HG03064 (cell line): ENCODE measurements around the gene TRIP4.
"Not testable (repeated sequence)": the region's sequence is repeated elsewhere in the genome, so short reads cannot be mapped to it uniquely, and the experiment has no call there.

Experiments
- ATAC-seq: cut with Tn5 transposase; IDR thresholded peaks from one replicate; pipeline ENCODE4 v1.9.1; 2021; ENCODE audit warnings: low read depth; ENCODE audit not compliant: unreplicated experiment

The TRIP4 gene

DNA sequence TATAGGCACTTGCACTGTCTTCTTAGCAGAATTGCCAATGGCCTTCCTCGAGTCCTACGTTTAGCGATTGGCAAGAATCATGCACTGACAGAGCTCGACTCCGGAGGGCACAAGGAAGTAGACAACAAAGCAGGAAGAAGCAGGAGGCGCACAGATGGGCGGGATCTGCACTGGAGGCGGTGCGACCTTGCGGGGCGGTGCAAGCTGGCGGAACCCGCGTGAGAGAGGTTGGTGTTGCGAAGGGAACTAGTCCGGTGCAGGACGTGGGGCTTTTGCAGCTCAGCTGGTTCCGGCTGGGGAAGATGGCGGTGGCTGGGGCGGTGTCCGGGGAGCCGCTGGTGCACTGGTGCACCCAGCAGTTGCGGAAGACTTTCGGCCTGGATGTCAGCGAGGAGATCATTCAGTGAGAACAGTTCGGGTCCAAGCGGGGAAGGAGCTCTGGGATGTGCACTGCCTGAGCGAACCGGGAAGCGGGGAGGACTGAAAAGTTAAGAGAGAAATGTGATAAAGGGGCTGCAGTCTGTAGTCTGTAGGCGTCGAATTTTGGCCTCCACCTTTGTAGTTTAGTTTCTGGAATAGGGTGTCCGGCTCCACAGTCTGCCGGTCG is at the start of gene TRIP4:
Gene TRIP4 (plus strand): TSS at position 275 of the 607 bp plus-strand sequence. CDS start 28 bp downstream, at position 303.
- ATAC-seq = peak; percentile 97

DNA sequence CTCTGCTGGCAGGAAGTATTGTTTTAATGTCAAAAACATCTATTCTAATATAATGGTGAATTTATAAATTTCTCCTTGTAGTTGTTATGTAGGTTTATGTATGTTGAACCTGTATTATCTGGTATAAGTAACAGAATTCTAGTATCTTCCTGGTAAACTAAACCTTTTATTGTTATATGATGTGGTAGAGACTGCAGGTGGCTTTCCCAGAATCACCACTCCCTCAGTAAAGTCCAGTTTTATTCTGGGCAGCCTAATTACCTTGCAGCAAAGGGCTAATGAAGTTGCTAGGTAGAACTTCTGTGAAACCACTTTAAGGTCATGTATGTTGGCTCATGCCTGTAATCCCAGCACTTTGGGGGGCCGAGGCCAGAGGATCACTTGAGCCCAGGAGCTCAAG is 47.3 kb upstream of the TRIP4 start:
- ATAC-seq = no peak

DNA sequence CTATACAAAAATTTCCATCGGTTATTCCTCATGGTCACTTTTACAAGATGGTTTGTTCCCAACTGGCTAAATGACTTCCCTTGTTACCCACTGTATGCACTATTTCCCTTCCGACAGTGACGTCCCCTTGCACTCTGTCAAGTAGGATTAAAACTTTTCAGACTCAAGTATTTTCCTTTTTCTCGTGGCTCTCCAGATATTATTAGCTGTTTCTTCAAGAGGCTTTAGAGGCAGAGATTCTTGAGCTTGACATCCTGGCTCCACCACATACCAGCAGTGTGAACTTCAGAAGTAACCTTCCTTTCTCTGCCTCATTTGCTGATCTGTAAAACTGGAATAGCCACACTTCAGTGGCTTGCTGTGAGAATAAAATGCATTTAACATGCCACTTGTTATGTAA is 45.7 kb upstream of the TRIP4 start:
- no peak for ATAC-seq

DNA sequence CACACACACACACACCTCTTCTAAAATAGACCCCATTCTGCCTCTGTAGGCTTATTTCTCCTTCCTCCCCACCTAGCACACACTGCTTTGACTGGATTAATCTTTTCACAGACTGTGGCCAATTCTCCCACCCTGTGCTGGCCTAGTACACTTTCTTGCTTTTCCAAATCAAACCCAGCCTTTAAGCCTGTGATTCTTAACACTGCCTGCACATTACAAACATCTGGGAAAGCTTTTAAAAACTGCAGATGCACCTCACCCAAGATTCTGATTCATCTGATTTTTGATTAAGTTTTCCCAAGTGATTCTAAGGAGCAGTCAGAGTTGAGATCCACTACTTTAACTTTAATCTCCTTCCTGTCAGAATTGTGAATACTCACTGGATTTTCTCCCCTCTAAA is 44.4 kb upstream of the TRIP4 start:
- ATAC-seq = no peak

DNA sequence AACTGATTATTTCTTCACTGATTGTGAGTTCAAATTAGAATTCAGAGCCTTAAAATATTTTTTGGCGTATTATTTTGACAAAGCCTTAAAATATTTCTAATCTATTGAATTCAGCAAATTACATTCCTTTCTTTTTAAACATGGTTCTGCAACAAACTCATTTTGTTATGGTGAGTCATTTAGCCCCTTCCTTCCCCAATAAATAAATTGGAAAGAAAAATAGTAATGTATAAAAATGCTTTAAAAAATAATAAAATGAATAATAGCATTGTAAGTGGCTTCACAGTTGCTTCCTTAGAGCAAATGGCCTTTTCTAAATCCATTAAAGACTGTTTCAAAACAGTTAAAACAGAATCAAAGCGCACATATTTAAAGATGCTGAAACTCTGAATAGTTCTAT is 43.8 kb upstream of the TRIP4 start:
- no peak for ATAC-seq

DNA sequence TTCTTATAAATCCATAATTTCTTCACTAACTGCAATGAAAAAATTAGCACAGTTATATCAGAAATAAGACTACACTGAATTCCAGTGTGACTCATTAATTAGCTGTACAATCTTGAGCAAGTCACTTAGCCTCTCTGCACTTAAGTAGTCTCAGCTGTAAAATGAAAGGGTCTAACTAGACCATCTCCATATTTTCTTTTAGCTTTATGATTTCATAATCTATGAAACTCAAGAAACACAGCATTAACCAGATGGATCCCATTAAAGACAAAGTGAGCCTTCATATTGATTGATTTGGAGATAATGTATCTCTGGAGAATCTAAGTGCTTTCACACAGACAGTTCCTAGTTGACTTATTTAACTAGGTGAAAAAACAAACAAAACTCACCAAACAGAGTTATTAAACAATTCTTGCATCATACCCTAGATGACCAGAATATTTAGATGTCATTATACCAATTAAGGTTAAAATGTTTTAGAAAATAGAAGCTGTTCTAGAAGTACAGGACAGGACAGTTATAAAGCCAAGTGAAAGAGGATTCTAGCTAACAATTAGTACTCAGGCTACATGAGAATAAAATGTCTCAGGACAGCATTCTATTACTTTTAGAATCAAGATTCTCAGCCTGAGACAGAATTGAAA is 42.9 kb upstream of the TRIP4 start:
- ATAC-seq = no peak

DNA sequence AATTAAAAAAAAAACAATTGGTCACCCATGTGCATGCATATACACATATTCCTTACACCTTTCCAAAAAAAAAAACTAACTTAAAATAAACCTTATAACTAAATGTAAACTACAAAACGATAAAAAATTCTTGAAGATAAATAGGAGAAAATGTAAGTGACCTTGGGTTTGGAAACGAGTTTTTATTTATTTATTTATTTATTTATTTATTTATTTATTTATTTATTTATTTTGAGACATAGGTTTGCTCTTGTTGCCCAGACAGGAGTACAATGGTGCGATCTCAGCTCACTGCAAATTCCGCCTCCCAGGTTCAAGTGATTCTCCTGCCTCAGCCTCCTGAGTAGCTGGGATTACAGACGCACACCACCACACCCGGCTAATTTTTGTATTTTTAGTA is 41.4 kb upstream of the TRIP4 start:
- not testable (repeated sequence) for ATAC-seq

DNA sequence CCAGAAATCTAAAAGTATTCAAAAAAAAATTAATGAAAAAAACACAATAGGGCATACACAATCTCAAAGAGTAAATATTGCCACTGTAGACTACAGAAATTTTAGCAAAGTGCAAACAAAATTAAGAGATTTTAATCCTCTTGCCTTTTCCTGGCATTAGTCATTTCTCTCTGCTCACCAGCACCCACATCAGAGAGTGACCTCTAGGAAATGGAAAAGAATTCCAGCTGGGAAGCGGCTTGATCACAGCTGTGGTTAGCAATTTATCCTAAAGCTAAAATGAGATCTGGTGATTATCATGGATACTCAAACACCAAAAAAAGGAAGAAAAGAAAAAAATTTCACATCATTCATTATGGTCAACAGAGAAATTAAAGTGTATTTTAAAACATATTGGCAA is 39.2 kb upstream of the TRIP4 start:
- ATAC-seq = no peak

DNA sequence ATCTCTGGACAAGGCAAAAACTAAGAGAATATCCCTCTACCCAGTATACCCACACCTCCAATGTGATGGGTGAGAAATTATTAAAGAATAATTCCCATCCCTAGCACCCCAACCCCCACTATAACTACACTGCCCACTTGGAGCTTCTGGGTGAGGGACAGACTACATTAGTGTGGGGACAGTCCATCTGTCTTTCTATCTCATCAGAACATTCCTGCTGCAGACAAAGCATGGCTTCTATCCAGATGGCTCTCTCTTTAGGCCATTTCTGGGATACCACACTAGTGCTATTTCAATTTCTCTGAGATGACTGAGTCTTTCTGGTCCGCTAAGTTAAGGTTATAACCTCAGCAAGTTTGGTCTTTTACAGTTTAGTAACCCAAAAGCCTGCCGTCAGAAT is 38.3 kb upstream of the TRIP4 start:
- no peak for ATAC-seq

DNA sequence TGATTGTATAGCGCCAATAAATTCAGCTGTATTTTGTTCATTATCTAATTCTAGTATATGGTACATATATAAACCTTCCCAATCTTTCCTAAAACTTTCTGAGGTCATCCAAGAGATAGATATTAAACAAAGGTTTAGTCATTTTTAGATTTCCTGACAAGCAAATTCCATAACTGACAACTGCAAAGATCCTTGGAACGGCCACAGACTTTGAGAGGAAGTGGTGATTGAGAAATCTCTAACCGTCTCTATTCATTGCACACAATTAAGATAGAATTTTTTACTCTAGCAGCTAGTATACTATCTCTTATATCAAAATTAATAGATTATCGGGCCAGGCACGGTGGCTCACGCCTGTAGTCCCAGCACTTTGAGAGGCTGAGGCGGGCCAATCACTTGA is 36.4 kb upstream of the TRIP4 start:
- ATAC-seq = no peak

DNA sequence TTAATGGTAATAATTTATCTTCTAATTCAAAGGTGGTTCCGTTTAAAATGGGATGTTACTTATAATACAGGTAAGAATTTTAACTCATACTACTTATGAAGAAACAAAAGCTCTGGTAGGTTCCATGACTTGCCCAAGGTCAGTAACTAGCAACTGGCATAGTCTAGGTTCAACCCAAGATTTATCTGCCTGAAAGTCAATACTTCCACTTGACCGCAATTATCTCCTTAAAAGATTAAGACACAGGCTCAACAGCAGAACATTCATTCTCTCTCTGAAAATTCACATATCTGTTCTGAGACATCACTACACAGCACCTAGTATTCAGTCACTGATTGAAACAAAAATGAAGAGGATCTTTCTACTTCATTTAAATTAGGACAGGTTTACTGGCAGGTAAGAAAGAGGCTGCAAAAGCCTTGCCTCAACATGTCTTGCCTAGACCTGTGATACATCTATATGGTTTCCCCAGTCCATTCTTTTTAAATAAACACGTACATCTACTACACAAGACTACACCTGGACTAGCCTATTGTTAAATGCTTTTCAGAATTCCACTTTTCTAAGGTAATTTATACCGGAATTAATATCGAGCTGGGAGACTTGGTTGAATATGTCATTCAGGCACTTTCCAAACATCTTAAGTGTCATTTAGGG is 32.8 kb upstream of the TRIP4 start:
- ATAC-seq = no peak

DNA sequence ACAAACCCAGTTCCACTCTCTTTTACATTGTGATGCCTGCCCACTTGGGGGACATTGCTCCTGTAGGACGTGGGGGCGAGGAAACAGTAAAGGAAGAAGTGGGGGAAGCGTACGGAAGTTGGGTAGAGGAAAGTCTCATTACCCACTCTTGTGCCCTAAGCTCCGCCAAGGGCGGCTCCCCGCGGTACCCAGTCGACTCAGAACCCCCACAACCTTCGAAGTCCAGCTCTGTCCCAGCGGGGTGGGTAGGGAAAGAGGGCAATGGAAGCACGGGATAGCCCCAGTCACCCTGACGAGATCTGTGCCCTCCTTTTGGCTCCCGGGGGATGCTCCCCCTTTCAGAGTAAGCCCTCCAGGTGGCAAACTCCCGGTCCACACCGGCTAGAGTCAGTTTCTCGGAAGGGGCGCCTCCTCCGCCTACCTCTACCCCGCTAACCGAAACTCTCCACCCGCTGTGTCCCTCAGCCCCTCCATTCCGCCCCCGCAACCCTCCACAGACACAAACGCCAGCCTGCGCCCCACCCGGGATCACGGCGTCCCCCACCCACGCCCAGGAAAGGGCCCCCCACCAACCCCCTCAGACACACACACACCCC is 32.2 kb upstream of the TRIP4 start:
- peak; percentile 11 for ATAC-seq

DNA sequence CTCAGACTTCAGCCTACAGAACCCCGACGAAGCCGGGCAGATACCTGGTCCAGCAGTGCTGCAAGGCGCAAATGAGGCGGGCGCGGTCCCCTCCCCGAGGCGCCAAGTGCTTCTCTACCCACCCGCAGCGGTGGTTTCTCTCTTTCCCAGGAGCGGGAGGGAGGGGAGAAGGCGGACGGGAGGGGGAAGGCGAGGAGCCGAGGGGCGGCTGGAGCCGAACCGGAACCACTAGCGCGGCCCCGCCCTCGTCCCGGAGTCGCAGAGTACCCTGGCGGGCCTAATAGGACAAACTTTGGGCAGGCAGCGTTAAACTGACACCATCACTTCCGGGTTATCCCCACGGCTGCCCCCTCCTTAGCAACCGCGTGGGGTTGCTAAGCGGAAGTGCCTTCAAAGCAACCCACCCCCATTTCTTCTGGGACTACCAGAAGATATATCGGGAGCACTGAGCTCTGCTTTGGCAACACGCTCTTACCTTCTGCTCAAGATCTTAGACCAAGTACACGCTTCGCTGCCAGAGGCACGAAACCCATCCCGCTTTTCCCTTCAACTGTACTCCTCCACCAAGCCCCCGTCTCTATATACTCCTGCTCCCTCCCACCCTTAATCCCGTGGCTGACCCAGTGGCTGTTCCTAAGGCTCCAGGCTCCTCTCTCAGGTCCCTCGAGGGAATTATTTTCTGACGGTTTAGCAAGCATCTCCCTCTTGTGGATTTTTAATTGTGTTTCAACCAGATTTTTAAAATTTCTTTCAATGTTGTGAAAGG is 31.5 kb upstream of the TRIP4 start, which contains the start of gene CSNK1G1:
Gene CSNK1G1 (minus strand): TSS at position 230 of the 766 bp plus-strand sequence. CDS start 55,674 bp downstream, outside the sequence.
- ATAC-seq = peak; percentile 94

DNA sequence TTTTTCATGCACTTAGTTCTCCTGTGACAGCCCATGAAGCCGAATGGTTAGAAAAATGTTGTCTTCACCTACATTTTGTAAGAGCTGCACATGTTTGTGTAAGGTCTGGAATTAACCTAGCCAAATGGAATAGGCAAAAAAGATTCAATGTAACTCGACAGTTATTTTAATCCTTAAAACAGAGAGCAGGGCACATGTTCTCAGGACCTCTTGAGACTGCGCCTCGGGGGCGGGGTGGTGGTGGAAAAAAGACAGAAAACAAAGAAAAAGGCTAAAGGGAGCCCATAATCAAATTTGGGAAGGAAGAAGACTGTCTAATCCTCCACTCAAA is 31.0 kb upstream of the TRIP4 start:
- ATAC-seq = no peak

DNA sequence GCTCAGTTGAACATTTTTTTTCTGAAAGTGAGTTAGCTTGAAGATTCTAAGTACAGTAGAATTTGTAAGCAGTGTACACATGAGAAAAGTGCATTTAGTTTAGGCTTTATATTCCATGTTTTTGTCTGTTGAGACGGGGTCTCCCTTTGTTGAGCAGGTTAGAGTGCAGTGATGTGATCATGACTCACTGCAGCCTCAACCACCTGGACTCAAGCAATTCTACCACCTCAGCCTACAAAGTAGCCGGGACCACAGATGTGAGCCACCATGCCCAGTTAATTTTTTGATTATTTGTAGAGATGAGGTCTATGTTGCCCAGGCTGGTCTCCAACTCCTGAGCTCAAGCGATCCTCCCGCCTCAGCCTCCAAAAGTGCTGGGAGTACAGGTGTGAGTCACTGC is 26.4 kb upstream of the TRIP4 start:
- no peak for ATAC-seq

DNA sequence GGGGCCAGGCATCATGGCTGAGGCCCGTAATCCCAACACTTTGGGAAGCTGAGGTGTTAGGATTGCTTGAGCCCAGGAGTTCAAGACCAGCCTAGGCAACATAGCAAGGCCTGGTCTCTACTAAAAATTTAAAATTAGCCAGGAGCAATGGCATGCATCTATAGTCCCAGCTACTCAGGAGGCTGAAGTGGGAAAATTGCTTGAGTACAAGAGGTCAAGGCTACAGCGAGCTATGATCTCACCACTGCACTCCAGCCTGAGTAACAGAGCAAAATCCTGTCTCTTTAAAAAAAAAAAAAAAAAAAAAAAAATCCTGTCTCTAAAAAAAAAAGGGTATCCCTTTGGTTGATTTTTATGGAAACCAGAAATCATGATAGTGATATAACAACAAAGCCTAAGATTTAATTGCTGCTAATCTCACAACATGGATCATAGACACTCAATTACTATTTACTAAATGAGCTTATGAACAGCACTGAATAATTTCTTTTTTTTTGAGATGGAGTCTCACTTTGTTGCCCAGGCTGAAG is 18.5 kb upstream of the TRIP4 start:
- no peak for ATAC-seq

DNA sequence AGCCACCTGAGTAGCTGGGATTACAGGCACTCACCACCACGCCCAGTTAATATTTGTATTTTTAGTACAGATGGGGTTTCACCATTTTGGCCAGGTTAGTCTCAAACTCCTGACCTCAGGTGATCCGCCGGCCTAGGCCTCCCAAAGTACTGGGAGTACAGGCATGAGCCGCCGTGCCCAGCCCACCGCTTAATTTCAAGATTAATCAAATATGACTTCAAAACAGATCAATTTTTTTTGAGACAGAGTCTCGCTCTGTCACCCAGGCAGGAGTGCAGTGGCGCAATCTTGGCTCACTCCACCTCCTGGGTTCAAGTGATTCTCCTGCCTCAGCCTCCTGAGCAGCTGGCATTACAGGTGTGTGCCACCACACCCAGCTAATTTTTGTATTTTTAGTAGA is 16.3 kb upstream of the TRIP4 start:
- not testable (repeated sequence) for ATAC-seq

DNA sequence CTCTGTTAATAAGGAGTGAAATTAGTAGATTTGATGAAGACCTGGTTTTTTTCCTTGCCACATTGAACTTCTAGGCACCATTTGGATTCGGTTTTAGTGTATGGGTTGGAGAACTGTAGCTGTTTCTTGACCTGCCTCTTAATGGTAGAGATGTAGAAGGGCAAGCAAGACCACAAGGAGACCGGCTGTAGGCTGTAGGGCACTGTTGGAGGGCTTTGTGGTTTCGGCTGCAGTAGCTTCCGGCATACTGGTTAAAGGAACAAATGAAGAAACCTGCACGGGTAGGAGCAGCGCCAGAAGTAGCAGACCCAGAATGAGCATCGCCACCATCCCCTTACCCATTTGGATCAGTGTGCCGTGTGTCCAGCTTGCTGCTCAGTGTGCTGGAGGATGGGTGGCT is 14.3 kb upstream of the TRIP4 start:
- no peak for ATAC-seq

DNA sequence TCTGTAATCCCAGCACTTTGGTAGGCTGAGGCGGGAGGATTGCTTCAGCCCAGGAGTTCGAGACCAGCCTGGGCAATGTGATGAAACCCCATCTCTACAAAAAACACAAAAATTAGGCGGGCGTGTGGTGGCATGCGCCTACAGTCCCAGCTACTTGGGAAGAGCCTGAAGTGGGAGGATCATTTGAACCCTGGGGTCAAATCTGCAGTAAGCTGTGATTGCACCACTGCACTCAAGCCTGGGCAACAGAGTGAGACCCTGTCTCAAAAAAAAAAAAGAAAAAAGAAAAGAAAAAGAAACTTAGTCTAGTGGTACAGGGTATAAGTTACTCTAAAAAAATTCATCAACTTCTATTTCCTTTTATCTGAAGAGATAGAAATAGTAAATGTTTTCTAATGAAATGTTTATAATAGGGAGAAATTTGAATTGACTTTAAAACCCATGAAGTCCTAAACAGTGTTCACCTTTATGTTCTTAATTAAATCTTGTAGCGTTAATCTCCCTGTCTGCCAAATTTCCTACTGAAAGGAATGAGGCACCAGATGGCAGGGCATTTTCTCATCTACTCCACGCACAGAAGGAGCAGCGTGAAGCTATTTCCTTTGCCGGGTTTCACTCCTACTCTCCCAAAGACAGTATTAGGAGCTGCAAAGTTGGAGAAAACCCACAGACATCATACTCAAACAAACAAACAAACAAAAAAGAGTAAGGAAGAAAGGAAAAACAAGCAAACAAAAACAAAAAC is 8.2 kb upstream of the TRIP4 start:
- ATAC-seq = no peak
